Measurements from ENCODE around the gene ACAD10.

DNA sequence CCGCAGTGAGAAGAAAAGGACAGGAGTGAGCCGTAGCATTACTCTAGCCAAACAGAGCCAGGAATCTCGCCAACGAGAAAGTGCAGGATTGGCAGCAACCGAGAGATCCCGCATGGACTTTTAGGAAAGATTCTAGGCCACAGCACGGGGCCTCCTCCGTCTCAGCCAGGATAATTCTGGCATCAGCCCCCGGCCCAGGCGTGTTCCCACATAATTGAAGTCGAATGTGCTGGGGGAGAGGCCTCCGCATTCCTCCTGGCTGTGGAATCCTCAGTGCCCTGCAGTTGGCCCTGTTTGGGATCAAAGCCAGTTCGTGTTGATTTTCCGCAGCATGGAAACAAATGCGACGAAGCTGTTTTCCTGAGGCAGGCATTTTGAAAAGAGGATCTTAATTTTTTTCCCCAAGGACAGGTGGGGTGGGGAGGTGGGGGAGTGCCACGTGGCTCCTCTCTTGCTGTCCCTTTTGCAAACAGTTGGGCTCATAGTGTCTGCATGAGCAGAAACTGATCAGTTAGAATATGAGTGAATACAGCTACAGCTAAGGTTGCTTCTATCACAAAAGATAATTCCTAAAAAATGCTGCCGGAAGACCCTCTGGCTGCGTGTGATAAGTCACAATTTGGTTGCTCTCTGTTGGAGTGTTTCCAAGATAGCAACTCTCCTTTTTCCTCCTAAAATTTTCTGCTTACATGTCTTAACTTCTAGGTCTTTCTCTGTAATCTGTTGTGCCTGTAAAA lies 49.5 kb upstream of the ACAD10 start:
- TF ChIP-seq CTCF (conservative IDR thresholded peaks at IDR 0.05; ENCODE audit: low read depth, low read length) (no peak), EZH2 (IDR thresholded peaks at IDR 0.05; ENCODE audit: borderline replicate concordance, low read depth, low read length, poor library complexity, severe bottlenecking) (no peak)

Data from A673 (cell line).